Measurements from ENCODE around the gene NTSR2. TPM values are rescaled to one million over a fixed set of nuclear protein-coding genes. Genes with fewer than 3 reads are reported as not detected.

Gene NTSR2
- total and polyA plus RNA-seq, 2 of the 8 experiments (the other 6 are each of a cell fraction or from before 2014, with no cell fraction given), result 0.05 TPM; not detected in 1

- CTCF ChIA-PET (ENCODE audit: partially characterized antibody), result interaction anchor here (0.9 to 6.2 kb wide), 9 partner anchors 10 to 139 kb away, joined by 3 to 29 read pairs (median 4); no protein-coding TSS in a partner anchor
- no peaks in the 10 kb centered on the region for H3K36me3 ChIP-seq (ENCODE audit: control insufficient read depth in 2 of 4, insufficient read depth in 4 of 4, low read length in 3 of 4)
- no peak overlapping the region for H3K4me2 ChIP-seq (ENCODE audit: insufficient read depth in 1 of 2, low read depth in 2 of 2, low read length in 2 of 2)
- no peaks in the 10 kb centered on the region for H3K4me1 ChIP-seq (replicated peaks in 1 of 4; ENCODE audit: control insufficient read depth in 3 of 4, insufficient read depth in 4 of 4, low read length in 3 of 4)
- H3K79me2 ChIP-seq (ENCODE audit: control insufficient read depth in 1 of 2, insufficient read depth in 2 of 2, low read length in 2 of 2), result no peaks in the 10 kb centered on the region
- no peak overlapping the region for H3K4ac ChIP-seq (replicated peaks; ENCODE audit: insufficient read length, low read depth, low read length)
- no peaks in the 10 kb centered on the region for H3K23me2 ChIP-seq (ENCODE audit: low read depth, low read length)
- no peak overlapping the region for H3K9ac ChIP-seq (replicated peaks in 1 of 4; ENCODE audit: extremely low read depth in 1 of 4, low read depth in 3 of 4, low read length in 3 of 4)
- H4K8ac ChIP-seq (ENCODE audit: extremely low read depth, insufficient read depth, low read length), result no peak overlapping the region
- H2BK5ac ChIP-seq (ENCODE audit: low read depth, low read length), result no peak overlapping the region
- DNase-seq (ENCODE audit: low read depth in 1 of 2, low spot score in 2 of 2), result no peak
- no peak overlapping the region for H2BK12ac ChIP-seq (ENCODE audit: low read depth, low read length)
- H3K23ac ChIP-seq (ENCODE audit: insufficient read length), result no peak overlapping the region
- H2BK15ac ChIP-seq (ENCODE audit: low read length), result no peak overlapping the region
- no peak overlapping the region for H2BK20ac ChIP-seq (ENCODE audit: low read length)
- no peak for FAIRE-seq
- H4K20me1 ChIP-seq (replicated peaks in 1 of 2; ENCODE audit: control insufficient read depth in 1 of 2, insufficient read depth in 2 of 2, low read length in 2 of 2), result no peaks in the 10 kb centered on the region
- no peak overlapping the region for H3K14ac ChIP-seq (ENCODE audit: insufficient read length)
- H2AK5ac ChIP-seq (ENCODE audit: low read depth, low read length), result no peak overlapping the region
- H3K4me3 ChIP-seq (ENCODE audit: extremely low read depth in 1 of 4, insufficient read depth in 2 of 4, low read depth in 3 of 4, low read length in 4 of 4), result no peak overlapping the region
- no peak overlapping the region for H3K56ac ChIP-seq (replicated peaks; ENCODE audit: insufficient read length, low read depth, low read length)
- H3K27ac ChIP-seq (ENCODE audit: low read depth, low read length), result no peak overlapping the region
- 95% methylated on average over 2 of the region's 2 CpGs; no CpG with 5 or more reads in 1 of the 2 experiments for WGBS, 2 experiments (ENCODE audit: extremely low coverage in 1 of 2, insufficient coverage in 1 of 2, insufficient read length in 1 of 2, insufficient replicate concordance in 2 of 2, low coverage in 1 of 2, low lambda C conversion rate in 2 of 2, missing lambda C conversion rate in 1 of 2)
- H4K5ac ChIP-seq (ENCODE audit: insufficient read length, low read depth, low read length), result no peak overlapping the region
- H3K18ac ChIP-seq (ENCODE audit: extremely low read depth, low read length), result no peak overlapping the region
- no peaks in the 10 kb centered on the region for H3K9me3 ChIP-seq (ENCODE audit: insufficient read depth in 2 of 2, low read depth in 1 of 2, low read length in 1 of 2)
- no peaks in the 10 kb centered on the region for H3K79me1 ChIP-seq (ENCODE audit: low read depth, low read length)
- H2AFZ ChIP-seq (ENCODE audit: low read length), result no peak overlapping the region
- POLR2A ChIA-PET (ENCODE audit: partially characterized antibody), result interaction anchor here (0.6 kb wide), 1 partner anchor 173 kb away, joined by 3 read pairs; no protein-coding TSS in a partner anchor
- H4K91ac ChIP-seq (replicated peaks; ENCODE audit: insufficient read length, low read length), result no peak overlapping the region
- no peaks in the 10 kb centered on the region for H3K27me3 ChIP-seq (replicated peaks in 1 of 4; ENCODE audit: control insufficient read depth in 3 of 4, extremely low read depth in 1 of 4, insufficient read depth in 3 of 4, low read length in 3 of 4)
- no peak overlapping the region for H2BK120ac ChIP-seq (replicated peaks; ENCODE audit: low read depth, low read length)
- no peak for TF ChIP-seq HDAC6 (IDR thresholded peaks at IDR 0.05; ENCODE audit: low read depth, low read length)
- no peak for TF ChIP-seq RAD21 (IDR thresholded peaks at IDR 0.05 in 1 of 2, conservative IDR thresholded peaks at IDR 0.05 in 1 of 2; ENCODE audit: low read depth in 2 of 2, low read length in 2 of 2)
- TF ChIP-seq JUN (IDR thresholded peaks at IDR 0.05; ENCODE audit: low read depth, low read length), result no peak
- TF ChIP-seq EGR1 (IDR thresholded peaks at IDR 0.05; ENCODE audit: borderline replicate concordance, low read depth, low read length), result no peak
- no peak for TF ChIP-seq CHD1 (IDR thresholded peaks at IDR 0.05; ENCODE audit: low read depth, low read length)
- no peak for TF ChIP-seq BCL11A (IDR thresholded peaks at IDR 0.05; ENCODE audit: low read depth in 2 of 2, low read length in 2 of 2)
- no peak for TF ChIP-seq SIRT6 (IDR thresholded peaks at IDR 0.05; ENCODE audit: low read length)
- TF ChIP-seq CTCF (IDR thresholded peaks at IDR 0.05; ENCODE audit: control extremely low read depth in 1 of 3, insufficient read depth in 1 of 3, low read depth in 1 of 3, low read length in 3 of 3), result no peak
- no peak for TF ChIP-seq CTBP2 (IDR thresholded peaks at IDR 0.05; ENCODE audit: borderline replicate concordance, insufficient read depth, insufficient read length, low read length)
- TF ChIP-seq SP4 (IDR thresholded peaks at IDR 0.05; ENCODE audit: low read length), result no peak
- no peak for TF ChIP-seq KDM1A (IDR thresholded peaks at IDR 0.05; ENCODE audit: borderline replicate concordance, low read length)
- no peak for TF ChIP-seq SUZ12 (IDR thresholded peaks at IDR 0.05; ENCODE audit: low read length)
Measured at GRCh38 chr2:11649093-11649492, 20.9 kb downstream of the NTSR2 start.
